Mammary epithelial cell (primary cell): ENCODE results near the gene NUDT22.

ENCODE experiments used
- CTCF ChIP-seq, 2 donors: IDR thresholded peaks in 1 of 2; conservative IDR thresholded peaks in 1 of 2; 2 replicates each; pipeline ENCODE4 v1.5.1; 2011 to 2012; ENCODE audit warnings: inconsistent platforms in 2 of 2, low read length in 2 of 2, mild to moderate bottlenecking in 2 of 2, control low read depth in 1 of 2, low read depth in 1 of 2; ENCODE audit not compliant: insufficient read depth in 1 of 2; ENCODE audit errors: extremely low read depth in 1 of 2
- EZH2 ChIP-seq: IDR thresholded peaks from 2 replicates; pipeline ENCODE4 v1.6.1; 2012; ENCODE audit warnings: low read length, inconsistent platforms, borderline replicate concordance

- no peak for TF ChIP-seq CTCF (conservative IDR thresholded peaks at IDR 0.05 in 1 of 2, IDR thresholded peaks at IDR 0.05 in 1 of 2; ENCODE audit: extremely low read depth in 1 of 2, insufficient read depth in 1 of 2, low read depth in 1 of 2, low read length in 2 of 2)
- no peak for TF ChIP-seq EZH2
Observed at GRCh38 chr11:64192434-64192833, 33.6 kb upstream of the NUDT22 start.
